SU-DHL-6 (cell line): ENCODE results near the gene LRP4.

ENCODE experiments used
- CTCF ChIP-seq: fragments of 200-600 bp; sonication (generic); IDR thresholded peaks from one replicate; pipeline ENCODE4 v1.5.1; 2017; ENCODE audit warnings: antibody characterized with exemption, mild to moderate bottlenecking, low read length, moderate library complexity; ENCODE audit not compliant: insufficient read depth, poor library complexity, severe bottlenecking
- EZH2phosphoT487 ChIP-seq: fragments of 200-600 bp; sonication (generic), shearing (Covaris generic); conservative IDR thresholded peaks from 2 replicates; pipeline ENCODE4 v1.6.1; 2018; ENCODE audit warnings: mild to moderate bottlenecking, antibody characterized with exemption, low read length, moderate library complexity, mixed read lengths

DNA sequence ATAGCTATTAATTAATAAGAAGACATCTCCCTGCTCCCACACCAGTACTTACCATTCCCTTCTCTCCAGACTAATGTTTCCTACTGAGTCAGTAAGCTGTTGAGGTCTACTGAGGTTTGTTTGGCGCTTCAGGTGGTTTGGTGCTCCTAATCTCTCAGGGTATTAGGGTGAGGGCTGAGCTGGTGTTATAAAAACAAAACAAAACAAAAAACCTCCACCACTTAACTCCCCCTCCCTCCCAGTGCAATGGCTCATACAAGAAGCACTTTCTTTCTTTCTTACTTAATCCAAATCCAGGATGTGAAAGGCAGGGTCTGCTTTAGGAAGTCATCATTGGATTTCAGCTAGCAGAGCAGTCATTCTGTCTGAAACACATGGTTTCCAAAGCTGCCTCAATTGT is 33.5 kb upstream of the LRP4 start:
- TF ChIP-seq CTCF (no peak), EZH2phosphoT487 (no peak)
